Measurements from ENCODE around the gene PMM1.

PMM1 gene

DNA sequence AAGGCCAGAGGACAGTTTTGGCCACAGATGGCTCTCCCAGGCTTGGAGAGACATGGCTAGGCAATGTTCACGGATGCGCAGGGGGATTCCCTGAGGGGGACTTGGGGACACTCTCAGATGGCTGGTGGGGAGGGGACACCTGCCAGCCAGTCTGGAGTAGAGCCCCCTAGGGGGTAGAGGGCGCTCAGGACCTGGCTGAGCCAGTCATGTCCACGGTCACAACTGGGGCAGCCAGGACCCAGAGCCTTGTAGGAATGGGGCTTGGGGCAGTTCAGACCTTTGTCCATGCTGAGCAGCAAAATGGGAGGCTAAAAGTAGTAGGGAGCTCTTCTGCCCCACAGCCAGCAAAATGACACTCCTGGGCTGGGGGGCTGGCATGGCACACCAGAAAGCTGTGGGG, 27.2 kb downstream of the PMM1 start:
- peaks cover 3% of the 10 kb centered on the region; the same call in 1 of the 2 replicates for H3F3A ChIP-seq (ENCODE audit: insufficient read depth, low read length)
- TF ChIP-seq, protein P1, sequence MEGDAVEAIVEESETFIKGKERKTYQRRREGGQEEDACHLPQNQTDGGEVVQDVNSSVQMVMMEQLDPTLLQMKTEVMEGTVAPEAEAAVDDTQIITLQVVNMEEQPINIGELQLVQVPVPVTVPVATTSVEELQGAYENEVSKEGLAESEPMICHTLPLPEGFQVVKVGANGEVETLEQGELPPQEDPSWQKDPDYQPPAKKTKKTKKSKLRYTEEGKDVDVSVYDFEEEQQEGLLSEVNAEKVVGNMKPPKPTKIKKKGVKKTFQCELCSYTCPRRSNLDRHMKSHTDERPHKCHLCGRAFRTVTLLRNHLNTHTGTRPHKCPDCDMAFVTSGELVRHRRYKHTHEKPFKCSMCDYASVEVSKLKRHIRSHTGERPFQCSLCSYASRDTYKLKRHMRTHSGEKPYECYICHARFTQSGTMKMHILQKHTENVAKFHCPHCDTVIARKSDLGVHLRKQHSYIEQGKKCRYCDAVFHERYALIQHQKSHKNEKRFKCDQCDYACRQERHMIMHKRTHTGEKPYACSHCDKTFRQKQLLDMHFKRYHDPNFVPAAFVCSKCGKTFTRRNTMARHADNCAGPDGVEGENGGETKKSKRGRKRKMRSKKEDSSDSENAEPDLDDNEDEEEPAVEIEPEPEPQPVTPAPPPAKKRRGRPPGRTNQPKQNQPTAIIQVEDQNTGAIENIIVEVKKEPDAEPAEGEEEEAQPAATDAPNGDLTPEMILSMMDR (IDR thresholded peaks at IDR 0.05; ENCODE audit: low read length) = no peak
- TF ChIP-seq EZH2 (optimal IDR thresholded peaks at IDR 0.05; ENCODE audit: low read depth, low read length) (no peak), EZH2phosphoT487 (IDR thresholded peaks at IDR 0.05; ENCODE audit: low read length) (no peak)
- H3K27me3 ChIP-seq (replicated peaks; ENCODE audit: insufficient read depth, low read length) = no peaks in the 10 kb centered on the region
- no peak for DNase-seq
- no peaks in the 10 kb centered on the region for H4K20me1 ChIP-seq (ENCODE audit: insufficient read depth, low read length)
- no peaks in the 10 kb centered on the region for H3K36me3 ChIP-seq (replicated peaks; ENCODE audit: insufficient read depth, low read length)
- no peaks in the 10 kb centered on the region for H3K79me2 ChIP-seq (ENCODE audit: low read length)
- H3K4me1 ChIP-seq (ENCODE audit: low read length) = peaks cover 8% of the 10 kb centered on the region
- H2AFZ ChIP-seq (ENCODE audit: low read length) = no peak overlapping the region
- no peak overlapping the region for H3K9ac ChIP-seq (ENCODE audit: low read length)
- no peaks in the 10 kb centered on the region for H3K9me2 ChIP-seq (replicated peaks; ENCODE audit: insufficient read depth, low read length)
- no peaks in the 10 kb centered on the region for H3K9me3 ChIP-seq (replicated peaks; ENCODE audit: insufficient read depth, low read length)
- no peak overlapping the region for H3K27ac ChIP-seq (ENCODE audit: low read length)
- no peak overlapping the region for H3K4me2 ChIP-seq (ENCODE audit: low read depth, low read length)
- no peak overlapping the region for H3K4me3 ChIP-seq (ENCODE audit: low read length)

GRCh38 chr22:41561788-41562187, 27.9 kb downstream of the PMM1 start:
- H3K4me2 ChIP-seq (ENCODE audit: low read depth, low read length) = no peak overlapping the region
- H3K9me3 ChIP-seq (replicated peaks; ENCODE audit: insufficient read depth, low read length) = no peaks in the 10 kb centered on the region
- H3K9me2 ChIP-seq (replicated peaks; ENCODE audit: insufficient read depth, low read length) = no peaks in the 10 kb centered on the region
- no peaks in the 10 kb centered on the region for H4K20me1 ChIP-seq (ENCODE audit: insufficient read depth, low read length)
- no peaks in the 10 kb centered on the region for H3K36me3 ChIP-seq (replicated peaks; ENCODE audit: insufficient read depth, low read length)
- H3K79me2 ChIP-seq (ENCODE audit: low read length) = no peaks in the 10 kb centered on the region
- H3K27me3 ChIP-seq (replicated peaks; ENCODE audit: insufficient read depth, low read length) = no peaks in the 10 kb centered on the region
- TF ChIP-seq EZH2 (optimal IDR thresholded peaks at IDR 0.05; ENCODE audit: low read depth, low read length) = no peak
- no peak for TF ChIP-seq EZH2phosphoT487 (IDR thresholded peaks at IDR 0.05; ENCODE audit: low read length)
- TF ChIP-seq, protein P1 (IDR thresholded peaks at IDR 0.05; ENCODE audit: low read length) = no peak
- peaks cover 8% of the 10 kb centered on the region for H3F3A ChIP-seq (ENCODE audit: insufficient read depth, low read length)
- H3K4me1 ChIP-seq (ENCODE audit: low read length) = peaks cover 13% of the 10 kb centered on the region
- DNase-seq = no peak
- H3K9ac ChIP-seq (ENCODE audit: low read length) = no peak overlapping the region
- no peak overlapping the region for H2AFZ ChIP-seq (ENCODE audit: low read length)
- H3K4me3 ChIP-seq (ENCODE audit: low read length) = no peak overlapping the region
- H3K27ac ChIP-seq (ENCODE audit: low read length) = no peak overlapping the region

DNA sequence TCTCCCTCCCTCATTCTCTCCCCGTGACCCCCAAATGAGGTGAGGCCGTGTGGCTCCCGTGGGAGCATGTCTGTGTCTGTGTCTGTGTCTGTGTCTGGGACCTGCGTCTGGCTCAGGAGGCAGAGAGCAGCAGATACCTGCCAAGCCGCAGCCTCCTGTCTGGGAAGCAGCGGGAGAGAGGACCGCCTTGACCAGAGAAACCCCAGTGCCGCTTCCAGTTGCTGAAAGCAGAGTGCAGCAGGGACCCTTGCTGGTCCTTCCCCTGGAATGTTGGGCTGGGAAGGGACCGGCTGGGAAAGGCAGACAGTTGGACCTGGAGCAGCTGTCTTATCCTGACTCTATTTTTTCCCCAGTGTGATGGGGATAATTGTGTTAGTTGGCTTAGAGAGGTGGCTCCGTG, 28.3 kb downstream of the PMM1 start:
- Histone ChIP-seq H3K27me3 (replicated peaks; ENCODE audit: insufficient read depth, low read length) (no peaks in the 10 kb centered on the region), H3K79me2 (ENCODE audit: low read length) (no peaks in the 10 kb centered on the region), H2AFZ (ENCODE audit: low read length) (peak overlapping the region; percentile 46), H3K9me3 (replicated peaks; ENCODE audit: insufficient read depth, low read length) (no peaks in the 10 kb centered on the region), H3K27ac (ENCODE audit: low read length) (no peak overlapping the region), H3K9me2 (replicated peaks; ENCODE audit: insufficient read depth, low read length) (no peaks in the 10 kb centered on the region), H3K9ac (ENCODE audit: low read length) (no peak overlapping the region), H3K4me3 (ENCODE audit: low read length) (no peak overlapping the region), H4K20me1 (ENCODE audit: insufficient read depth, low read length) (no peaks in the 10 kb centered on the region), H3F3A (ENCODE audit: insufficient read depth, low read length) (peaks cover 8% of the 10 kb centered on the region), H3K36me3 (replicated peaks; ENCODE audit: insufficient read depth, low read length) (no peaks in the 10 kb centered on the region), H3K4me2 (ENCODE audit: low read depth, low read length) (peak overlapping the region; percentile 68; the same call in 1 of the 2 replicates), H3K4me1 (ENCODE audit: low read length) (peaks cover 17% of the 10 kb centered on the region)
- TF ChIP-seq EZH2phosphoT487 (IDR thresholded peaks at IDR 0.05; ENCODE audit: low read length) = no peak
- TF ChIP-seq, protein P1 (IDR thresholded peaks at IDR 0.05; ENCODE audit: low read length) = no peak
- no peak for DNase-seq

Measured in MM.1S (cell line).